ENCODE data around the gene BZW1.

Gene BZW1

GRCh38 chr2:200871151-200871550 lies 59.4 kb downstream of the BZW1 start:
- no peak overlapping the region for H3K27ac ChIP-seq (replicated peaks)
- TF ChIP-seq GABPA (IDR thresholded peaks at IDR 0.05; ENCODE audit: low read depth) (no peak), CTCF (IDR thresholded peaks at IDR 0.05; ENCODE audit: insufficient read depth, low read length) (no peak), REST (IDR thresholded peaks at IDR 0.05; ENCODE audit: insufficient replicate concordance, low read depth) (no peak), POLR2AphosphoS5 (IDR thresholded peaks at IDR 0.05; ENCODE audit: low read depth) (no peak), SPI1 (IDR thresholded peaks at IDR 0.05; ENCODE audit: borderline replicate concordance, low read depth) (no peak)
- no peak for DNase-seq (ENCODE audit: low read depth in 1 of 2, low spot score in 1 of 2)
- no peak overlapping the region for H3K4me3 ChIP-seq (replicated peaks; ENCODE audit: insufficient read depth, low read length)
- no peaks in the 10 kb centered on the region for H3K27me3 ChIP-seq (ENCODE audit: insufficient read depth, poor library complexity, severe bottlenecking)

- Histone ChIP-seq H3K4me3 (replicated peaks; ENCODE audit: insufficient read depth, low read length) (no peak overlapping the region), H3K27me3 (ENCODE audit: insufficient read depth, poor library complexity, severe bottlenecking) (no peaks in the 10 kb centered on the region), H3K27ac (replicated peaks) (no peak overlapping the region)
- DNase-seq (ENCODE audit: low read depth in 1 of 2, low spot score in 1 of 2): no peak
- TF ChIP-seq CTCF (IDR thresholded peaks at IDR 0.05; ENCODE audit: insufficient read depth, low read length) (no peak), SPI1 (IDR thresholded peaks at IDR 0.05; ENCODE audit: borderline replicate concordance, low read depth) (no peak), REST (IDR thresholded peaks at IDR 0.05; ENCODE audit: insufficient replicate concordance, low read depth) (no peak), POLR2AphosphoS5 (IDR thresholded peaks at IDR 0.05; ENCODE audit: low read depth) (no peak), GABPA (IDR thresholded peaks at IDR 0.05; ENCODE audit: low read depth) (no peak)
Measured at GRCh38 chr2:200873560-200873959, 61.9 kb downstream of the BZW1 start.

Measured in HL-60 (cell line).